K562 (cell line): Measurements from ENCODE around the gene PGD. TPM values are rescaled to one million over a fixed set of nuclear protein-coding genes. Genes with fewer than 3 reads are reported as not detected.

Experiments used
- ATAC-seq: fragments of 200-7000 bp; cut with Tn5 transposase; 3 replicates; pipeline ENCODE4 v1.9.1; 2020; ENCODE audit warnings: moderate library complexity
- BruUV-seq: library from RNA; stranded (reverse); fragments of 400-500 nt; replicated peaks from 2 replicates; lab custom pipeline; 2021; lab: Mats Ljungman, UMichigan
- CTCF ChIA-PET: fragments of 300-600 bp; formaldehyde crosslinking; extraction: SDS; loops from one replicate; lab custom pipeline; 2021; ENCODE audit warnings: low intra/inter-chr PET ratio; lab: Yijun Ruan, JAX
- POLR2A ChIA-PET: fragments of 300-600, 350-650 bp; sonication (Branson Sonifier 250); formaldehyde crosslinking; extraction: SDS; loops from one replicate; lab custom pipeline; 2021; ENCODE audit warnings: antibody characterized with exemption, inconsistent platforms; lab: Yijun Ruan, JAX
- DNase-seq, 4 experiments: peaks; one replicate each; pipeline versions ENCODE4 v3.0.0 to v3.0.0-alpha.2; 2011 to 2018; ENCODE audit warnings: low spot score in 3 of 4, mixed read lengths in 3 of 4; ENCODE audit errors: extremely low read depth in 1 of 4
- FAIRE-seq: peaks from 2 replicates; lab custom pipeline; 2011; peaks lifted over from hg19 to GRCh38; lab: Jason Lieb, UNC
- H2AFZ ChIP-seq: 2 replicates; pipeline ENCODE4 v1.6.0; 2011; ENCODE audit warnings: low read depth, low read length, control low read depth, inconsistent platforms
- H3K27ac ChIP-seq: fragments of 200-600 bp; 3 replicates; pipeline ENCODE4 v1.8.0; 2011; ENCODE audit warnings: low read depth, mild to moderate bottlenecking, control low read depth, inconsistent platforms, low read length, moderate library complexity, mixed read lengths; ENCODE audit errors: extremely low read depth
- H3K27me3 ChIP-seq, 2 experiments: fragments of 300-600 bp in 1 of 2; 2 replicates in 1 of 2; 3 replicates in 1 of 2; pipeline versions ENCODE4 v1.6.0 to v1.8.0; 2011; ENCODE audit warnings: inconsistent platforms in 2 of 2, low read length in 2 of 2, mild to moderate bottlenecking in 1 of 2, mixed read lengths in 1 of 2, moderate library complexity in 1 of 2; ENCODE audit not compliant: control insufficient read depth in 2 of 2, insufficient read depth in 2 of 2
- H3K36me3 ChIP-seq: fragments of 300-600 bp; 3 replicates; pipeline ENCODE4 v1.8.0; 2011; ENCODE audit warnings: mild to moderate bottlenecking, low read length, inconsistent platforms; ENCODE audit not compliant: control insufficient read depth, insufficient read depth
- H3K4me1 ChIP-seq, 2 experiments: fragments of 200-600 bp in 1 of 2; replicated peaks in 1 of 2; 2 replicates in 1 of 2; 3 replicates in 1 of 2; pipeline versions ENCODE4 v1.5.1 to v1.8.0; 2011; ENCODE audit warnings: inconsistent platforms in 2 of 2, low read length in 2 of 2, mild to moderate bottlenecking in 1 of 2, mixed read lengths in 1 of 2, moderate library complexity in 1 of 2; ENCODE audit not compliant: control insufficient read depth in 2 of 2, insufficient read depth in 2 of 2
- H3K4me2 ChIP-seq: 2 replicates; pipeline ENCODE4 v1.6.1; 2011; ENCODE audit warnings: low read length, control low read depth, inconsistent platforms, mixed read lengths; ENCODE audit not compliant: insufficient read depth
- H3K4me3 ChIP-seq: fragments of 200-600 bp; sonication (generic), shearing (Covaris generic); 2 replicates; pipeline ENCODE4 v1.5.1; 2016; ENCODE audit warnings: control low read depth, inconsistent platforms
- H3K79me2 ChIP-seq: fragments of 200-600 bp; 3 replicates; pipeline ENCODE4 v1.8.0; 2011; ENCODE audit warnings: low read length, inconsistent platforms; ENCODE audit not compliant: control insufficient read depth, insufficient read depth
- H3K9ac ChIP-seq, 2 experiments: 2 replicates each; pipeline versions ENCODE4 v1.6.0 to v1.6.1; 2011; ENCODE audit warnings: low read depth in 2 of 2, low read length in 2 of 2, control low read depth in 1 of 2, inconsistent platforms in 1 of 2, mild to moderate bottlenecking in 1 of 2, mixed read lengths in 1 of 2; ENCODE audit not compliant: insufficient read depth in 1 of 2
- H3K9me1 ChIP-seq: one replicate; pipeline ENCODE4 v1.6.0; 2011; ENCODE audit warnings: inconsistent platforms, mild to moderate bottlenecking, low read length, moderate library complexity; ENCODE audit not compliant: control insufficient read depth, insufficient read depth
- H3K9me3 ChIP-seq: replicated peaks from 2 replicates; pipeline ENCODE4 v1.5.1; 2011; ENCODE audit warnings: low read depth, low read length, inconsistent platforms; ENCODE audit not compliant: control insufficient read depth, insufficient read depth
- H4K20me1 ChIP-seq: replicated peaks from 2 replicates; pipeline ENCODE4 v1.6.1; 2011; ENCODE audit warnings: low read length, inconsistent platforms, mixed read lengths; ENCODE audit not compliant: control insufficient read depth, insufficient read depth
- FOXP4 ChIP-seq: sonication (generic); formaldehyde crosslinking; IDR thresholded peaks from 2 replicates; pipeline ENCODE4 v1.8.0; 2022; ENCODE audit warnings: mild to moderate bottlenecking, missing genetic modification reagents, borderline replicate concordance
- JUND ChIP-seq, 2 experiments: IDR thresholded peaks; 2 replicates in 1 of 2; 3 replicates in 1 of 2; pipeline ENCODE4 v1.6.1; 2011; ENCODE audit warnings: borderline replicate concordance in 2 of 2, low read depth in 2 of 2, low read length in 2 of 2, improper control_type of control experiment in 1 of 2, missing biosample characterization in 1 of 2, missing genetic modification characterization in 1 of 2, missing genetic modification reagents in 1 of 2
- MTA3 ChIP-seq: fragments of 450-650 bp; formaldehyde crosslinking; IDR thresholded peaks from 2 replicates; pipeline ENCODE4 v1.6.1; 2017; ENCODE audit warnings: mild to moderate bottlenecking, borderline replicate concordance
- POLR2G ChIP-seq: fragments of 200-400 bp; formaldehyde crosslinking; IDR thresholded peaks from 2 replicates; pipeline ENCODE4 v1.6.1; 2017; ENCODE audit warnings: low read depth, mild to moderate bottlenecking, antibody characterized with exemption, low read length, moderate library complexity
- RBFOX2 ChIP-seq: fragments of 200-400 bp; formaldehyde crosslinking; IDR thresholded peaks from 2 replicates; pipeline ENCODE4 v1.6.1; 2017; ENCODE audit warnings: low read depth, mild to moderate bottlenecking, low read length, moderate library complexity
- WGBS: fragments of 100-300 bp; shearing (Covaris generic); methylation state at CpG from one replicate; pipeline ENCODE4 v1.1.6; 2016; ENCODE audit warnings: low coverage, mixed read lengths; ENCODE audit not compliant: insufficient coverage; ENCODE audit errors: missing lambda C conversion rate; 5-methylcytosine and 5-hydroxymethylcytosine counted together
- in situ Hi-C: fragments of 300-500 bp; cut with MboI; formaldehyde crosslinking; loops from 4 replicates; pipeline ENCODE4 v1.15.0; 2018; ENCODE audit warnings: inconsistent platforms, mixed read lengths
- intact Hi-C: fragments of 100-400 bp; cut with micrococcal nuclease; formaldehyde crosslinking; loops from 2 replicates; pipeline ENCODE4 v1.14.2; 2022
- polyA plus RNA-seq, 8 experiments: library from polyadenylated mRNA; depleted of rRNA in 4 of 8; stranded (reverse) in 5 of 8; unstranded in 3 of 8; fragments of >200 nt; fragmentation: Nextera tagmentation in 2 of 8; fragmentation: Illumina TruSeq in 1 of 8; extraction: Ambion mirVana in 2 of 8; extraction: Trizol in 1 of 8; gene quantifications; 2 replicates each; pipeline versions ENCODE4 v1.2.1 to v1.2.3, GENCODE V29; 2011 to 2014; ENCODE audit warnings: inconsistent platforms in 1 of 8, missing spikeins in 1 of 8
- total RNA-seq, 7 experiments: library from RNA; depleted of rRNA in 6 of 7; stranded (reverse); fragments of >200 nt in 6 of 7; fragmentation: Illumina TruSeq in 2 of 7; extraction: Trizol in 2 of 7; gene quantifications; 2 replicates each; pipeline versions ENCODE4 v1.2.1 to v1.2.3, GENCODE V29; 2011 to 2021; ENCODE audit warnings: low replicate concordance in 1 of 7

The PGD gene
- total and polyA plus RNA-seq, 9 of the 15 experiments (the other 6 are each of a cell fraction or from before 2014, with no cell fraction given) = 177 to 542 (median 270) TPM

- peaks cover 9% of the 10 kb centered on the region; the same call in 2 of the 3 replicates for H3K79me2 ChIP-seq
- BruUV-seq = no TSS peak
- H4K20me1 ChIP-seq = no peaks in the 10 kb centered on the region; the same call in 1 of the 2 replicates
- H3K4me3 ChIP-seq = no peak overlapping the region
- DNase-seq = no peak
- FAIRE-seq = no peak
- H3K4me2 ChIP-seq = no peak overlapping the region
- H2AFZ ChIP-seq = no peak overlapping the region
- TF ChIP-seq JUND (IDR thresholded peaks at IDR 0.05; ENCODE audit: borderline replicate concordance, low read depth, low read length) = no peak
- TF ChIP-seq JUND (tag; IDR thresholded peaks at IDR 0.05; ENCODE audit: borderline replicate concordance, low read depth, low read length) = no peak
- no peak for TF ChIP-seq FOXP4
- TF ChIP-seq MTA3 = no peak
- 0 out of 2 replicates have a peak, but pooled peaks have one; percentile 39 for TF ChIP-seq POLR2G
- peak; percentile 41; the same call in 1 of the 2 replicates for TF ChIP-seq RBFOX2
- TF ChIP-seq, all 486 proteins: peak for 2
- no peak overlapping the region for H3K27ac ChIP-seq
- no peaks in the 10 kb centered on the region for H3K27me3 ChIP-seq
- in situ Hi-C loops = no loop called here
- H3K4me1 ChIP-seq = peaks cover 9 to 14% of the 10 kb centered on the region in 2 experiments; a peak in 4 of 5 replicates
- intact Hi-C loops = no loop called here
- H3K9ac ChIP-seq = 0 out of 4 replicates have a peak overlapping the region, but pooled peaks of 1 of the 2 experiments have one; percentile 35
- ATAC-seq = no peak
- ChIA-PET POLR2A (no interaction called here), CTCF (no interaction called here)
- H3K9me1 ChIP-seq = no peaks in the 10 kb centered on the region
- no peaks in the 10 kb centered on the region for H3K9me3 ChIP-seq
- H3K36me3 ChIP-seq = peaks cover 71% of the 10 kb centered on the region
- 94% methylated on average over 15 of the region's 15 CpGs for WGBS
These were observed 20.5 kb downstream of the PGD start for GRCh38 chr1:10419351-10419750.
